GM12864 (cell line): ENCODE data around the gene PAK6.

ENCODE experiments used
- DNase-seq: peaks from one replicate; pipeline ENCODE4 v3.0.0-alpha.2; 2011; ENCODE audit warnings: low read depth
- H3K4me3 ChIP-seq: 2 replicates; pipeline ENCODE4 v1.5.1; 2011; ENCODE audit warnings: mild to moderate bottlenecking, low read depth, low read length, control low read depth
- CTCF ChIP-seq: IDR thresholded peaks from 2 replicates; pipeline ENCODE4 v1.5.1; 2011; ENCODE audit warnings: low read depth, mild to moderate bottlenecking, moderate library complexity, low read length, control low read depth, inconsistent platforms; ENCODE audit errors: missing control alignments

PAK6 gene

GRCh38 chr15:40217166-40217824 lies 21.6 kb upstream of the PAK6 start:
- TF ChIP-seq CTCF, result peak; percentile 74
- peak; percentile 25 for DNase-seq
- no peak overlapping the region for H3K4me3 ChIP-seq

GRCh38 chr15:40219801-40220200 lies 19.1 kb upstream of the PAK6 start:
- no peak overlapping the region for H3K4me3 ChIP-seq
- DNase-seq, result no peak
- no peak for TF ChIP-seq CTCF

- no peak for TF ChIP-seq CTCF
- DNase-seq, result no peak
- H3K4me3 ChIP-seq, result no peak overlapping the region
These were observed 16.7 kb upstream of the PAK6 start for GRCh38 chr15:40222131-40222530.

GRCh38 chr15:40226736-40227135 lies 12.1 kb upstream of the PAK6 start:
- TF ChIP-seq CTCF, result no peak
- DNase-seq, result no peak
- H3K4me3 ChIP-seq, result no peak overlapping the region

GRCh38 chr15:40229316-40229715 lies 9.5 kb upstream of the PAK6 start:
- no peak overlapping the region for H3K4me3 ChIP-seq
- no peak for DNase-seq
- no peak for TF ChIP-seq CTCF

GRCh38 chr15:40229956-40230355 lies 8.9 kb upstream of the PAK6 start:
- H3K4me3 ChIP-seq, result no peak overlapping the region
- no peak for TF ChIP-seq CTCF
- no peak for DNase-seq

- H3K4me3 ChIP-seq, result no peak overlapping the region
- TF ChIP-seq CTCF, result no peak
- no peak for DNase-seq
These were observed 6.2 kb upstream of the PAK6 start for GRCh38 chr15:40232625-40233070.
